ENCODE results near the gene IL9.

Gene IL9

DNA sequence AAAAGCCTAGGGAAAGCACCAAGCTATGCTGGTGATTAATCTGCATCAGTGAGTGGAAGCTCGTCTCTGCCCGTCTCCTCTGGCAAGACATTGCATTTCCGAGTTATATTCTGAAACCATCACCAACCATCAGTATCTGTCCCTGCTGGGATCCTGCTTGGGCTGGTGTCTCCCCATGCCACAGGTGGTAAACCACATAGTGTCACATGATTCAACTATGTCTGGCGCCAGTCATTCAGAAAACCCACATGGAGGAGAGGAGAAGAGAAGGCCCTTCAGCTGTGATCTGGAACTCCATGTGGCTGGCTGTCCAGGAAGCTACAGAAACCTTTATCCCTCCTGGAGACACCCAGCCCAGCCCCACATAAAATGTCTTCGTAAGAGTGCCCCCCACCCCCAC, 4.8 kb downstream of the IL9 start:
- DNase-seq = no peak

DNA sequence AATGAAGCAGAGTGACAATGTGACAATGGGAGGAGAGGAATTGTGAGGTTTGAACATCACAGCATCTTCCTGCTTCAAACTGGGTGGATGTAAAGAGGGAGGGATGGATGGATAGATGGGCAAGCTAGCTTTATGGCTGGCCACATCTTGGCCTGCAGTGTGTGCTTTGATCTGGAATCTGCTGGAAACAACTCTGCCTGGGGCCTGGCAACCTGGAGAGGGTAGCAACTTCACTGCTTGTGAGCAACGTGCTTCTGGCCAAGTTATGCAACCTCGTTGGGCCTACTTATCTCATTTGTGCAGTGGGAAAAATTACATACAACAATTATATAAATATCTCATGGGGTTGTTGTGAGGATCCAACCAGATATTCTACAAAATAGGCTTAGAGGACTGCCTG, 5.3 kb downstream of the IL9 start:
- DNase-seq = no peak

DNA sequence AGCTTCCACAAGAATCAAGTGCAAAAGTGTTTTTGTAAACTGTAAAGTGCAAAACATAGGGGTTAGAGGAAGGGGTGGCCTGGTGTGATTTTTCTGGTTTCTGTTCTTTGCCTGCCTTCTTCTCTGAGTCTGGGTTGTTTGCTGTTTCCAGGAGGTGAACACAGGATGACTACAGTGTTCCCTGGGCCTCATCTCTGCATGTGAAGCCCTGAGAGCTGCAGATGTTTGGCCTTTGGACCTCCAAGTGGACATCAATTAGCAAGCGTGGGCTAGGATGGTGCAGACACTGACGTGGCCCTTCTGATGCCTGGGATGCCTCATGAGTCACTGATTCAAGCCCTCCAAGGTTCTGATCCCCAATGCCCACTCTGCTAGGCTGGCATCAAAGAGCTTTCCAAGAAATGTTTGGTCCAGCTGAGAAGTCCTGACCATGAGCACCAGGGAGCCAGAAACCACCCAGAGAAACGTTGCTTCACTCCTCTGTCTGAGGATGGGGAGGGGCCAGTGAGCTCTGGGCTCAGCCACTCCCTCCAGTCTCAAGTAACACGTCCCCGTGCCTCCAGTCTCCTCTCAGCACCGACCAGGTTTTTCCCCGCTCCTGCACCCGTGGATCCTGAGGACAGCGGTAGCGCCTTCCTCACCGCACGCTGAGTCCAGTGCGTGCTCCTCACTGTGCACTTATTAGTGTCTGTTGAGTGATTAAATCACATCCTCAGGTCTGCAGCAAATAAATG, 7.6 kb downstream of the IL9 start:
- no peak for DNase-seq

DNA sequence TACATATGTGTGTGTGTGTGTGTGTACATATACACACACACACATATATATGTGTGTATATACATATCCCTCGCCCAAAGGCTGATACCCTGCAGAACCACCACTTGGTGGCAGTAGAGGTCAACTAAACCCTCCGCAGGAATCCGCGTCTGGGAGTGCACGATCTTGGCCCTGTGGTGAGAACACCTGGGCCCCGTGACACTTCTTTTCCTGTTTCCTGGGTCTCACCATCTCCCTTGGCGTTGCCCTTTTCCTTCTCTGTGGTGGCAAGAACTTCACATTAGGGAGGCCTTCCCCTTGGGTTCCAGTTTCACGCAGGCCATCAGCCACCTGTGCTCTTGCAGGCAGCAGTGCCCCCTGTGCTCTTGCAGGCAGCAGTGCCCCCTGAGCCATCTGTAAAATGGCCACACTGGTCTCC, 8.2 kb downstream of the IL9 start:
- DNase-seq = peak; percentile 55

DNA sequence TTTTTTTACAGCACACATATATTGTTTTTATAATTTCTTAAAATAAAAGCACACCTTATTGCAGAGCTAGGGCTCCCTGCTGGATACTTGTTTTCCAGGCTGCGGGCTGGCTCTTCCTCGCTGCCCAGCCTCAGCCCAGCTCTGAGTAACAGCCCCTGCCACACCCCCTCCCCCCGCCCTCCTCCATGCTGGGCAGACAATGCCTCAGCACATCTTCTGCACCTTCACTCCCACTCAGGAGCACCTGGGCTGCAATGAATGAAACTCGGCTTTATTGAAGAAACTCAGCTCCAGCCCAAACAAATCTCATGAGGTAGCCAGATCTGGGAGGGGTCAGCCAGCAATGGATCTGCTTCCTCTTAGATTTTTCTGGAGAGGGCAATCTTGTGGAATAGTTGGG, 9.5 kb downstream of the IL9 start:
- no peak for DNase-seq

DNA sequence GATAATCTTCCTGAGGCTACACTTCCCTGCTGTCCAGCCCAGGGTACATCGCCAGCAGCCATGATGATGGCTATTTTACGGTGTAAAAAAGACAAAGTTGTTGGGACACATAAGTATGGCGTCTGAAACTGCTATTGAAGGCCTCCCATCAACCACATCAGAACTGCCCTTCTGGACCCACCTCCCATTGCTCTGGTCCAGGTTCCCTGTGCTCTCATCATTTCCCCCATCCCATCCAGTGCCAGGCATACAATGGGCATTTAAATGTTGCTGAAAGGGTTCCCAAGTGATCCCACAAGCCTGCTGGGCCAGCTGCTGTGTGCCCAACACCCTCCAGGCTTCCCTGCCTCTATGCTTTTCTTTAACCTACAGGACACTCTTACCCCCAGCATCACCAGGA, 10.6 kb downstream of the IL9 start:
- no peak for DNase-seq

DNA sequence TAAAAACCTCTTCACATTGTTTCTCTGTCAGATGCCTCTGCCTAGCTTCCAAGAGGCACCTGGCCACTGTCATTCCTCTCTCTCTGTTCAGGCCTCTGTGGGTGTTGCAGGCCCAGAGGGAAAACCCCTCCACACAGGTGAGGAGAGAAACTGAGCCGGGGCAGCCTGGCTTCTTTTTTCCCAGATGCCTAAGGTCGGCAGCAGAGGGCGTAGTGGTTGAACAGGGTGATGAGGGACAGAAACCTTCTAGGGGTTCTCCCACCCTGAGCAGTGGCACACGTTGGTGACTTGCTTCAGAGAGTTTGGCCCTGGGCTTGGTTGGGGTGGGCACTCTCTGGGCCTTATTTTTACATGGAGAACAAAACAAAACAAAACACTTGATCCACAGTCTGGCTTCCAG, 12.2 kb downstream of the IL9 start:
- no peak for DNase-seq

DNA sequence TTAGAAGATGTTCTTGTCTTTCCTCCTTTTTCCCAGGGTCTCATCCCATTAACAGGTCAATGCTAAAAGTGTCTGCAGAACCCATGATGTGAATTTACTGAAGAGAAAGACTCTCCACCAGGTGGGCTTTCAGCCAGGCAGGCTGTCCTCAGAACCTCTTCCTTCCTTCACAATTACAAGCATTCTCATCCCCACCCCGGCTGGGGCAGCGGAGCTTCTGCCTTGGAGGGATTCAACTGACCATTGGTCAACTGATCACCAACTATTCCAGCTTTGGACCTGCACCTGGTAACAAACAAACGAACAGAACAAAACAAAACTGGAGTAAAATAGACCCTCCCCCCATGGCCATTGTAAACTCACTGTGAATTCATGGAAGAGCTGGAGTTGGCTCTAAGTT, 12.6 kb downstream of the IL9 start:
- no peak for DNase-seq

DNA sequence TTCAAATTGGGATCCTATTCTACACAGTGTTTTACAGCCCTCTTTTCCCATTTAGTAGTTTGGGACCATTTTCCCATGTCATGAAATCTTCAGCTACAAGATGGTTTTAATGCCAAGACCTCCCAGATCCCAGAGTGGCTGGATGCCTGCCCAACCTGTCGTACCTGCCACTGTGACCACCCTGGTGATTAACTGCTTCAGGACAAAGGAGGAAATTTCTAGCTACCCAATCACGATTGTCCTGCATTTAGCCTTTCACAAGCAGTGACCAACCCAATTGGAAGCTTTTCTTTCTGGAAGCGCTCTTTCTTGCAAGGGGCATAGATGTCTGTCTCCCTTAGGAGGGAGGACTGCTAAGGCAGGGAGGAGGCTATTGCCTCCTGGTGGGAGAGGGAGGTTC, 13.8 kb downstream of the IL9 start:
- no peak for DNase-seq

DNA sequence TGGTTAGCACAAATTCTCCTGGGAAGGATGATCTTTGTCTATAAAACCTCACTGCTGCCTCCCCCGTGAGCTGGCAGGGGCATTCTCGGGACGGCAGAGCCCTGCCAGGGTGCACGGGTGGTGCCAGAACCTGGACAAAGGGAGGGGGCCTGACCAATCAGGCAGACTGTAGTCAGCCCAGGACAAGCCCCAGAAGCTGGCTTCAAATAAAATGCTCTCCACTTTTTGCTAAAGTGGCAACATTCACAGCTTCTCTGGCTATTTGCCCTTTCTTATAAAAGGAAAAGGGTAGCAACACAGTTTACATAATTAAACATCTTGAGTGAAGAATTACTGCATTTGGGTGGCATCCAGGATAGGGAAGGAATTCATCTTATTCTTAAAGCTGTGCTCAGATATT, 14.4 kb downstream of the IL9 start:
- DNase-seq = no peak

DNA sequence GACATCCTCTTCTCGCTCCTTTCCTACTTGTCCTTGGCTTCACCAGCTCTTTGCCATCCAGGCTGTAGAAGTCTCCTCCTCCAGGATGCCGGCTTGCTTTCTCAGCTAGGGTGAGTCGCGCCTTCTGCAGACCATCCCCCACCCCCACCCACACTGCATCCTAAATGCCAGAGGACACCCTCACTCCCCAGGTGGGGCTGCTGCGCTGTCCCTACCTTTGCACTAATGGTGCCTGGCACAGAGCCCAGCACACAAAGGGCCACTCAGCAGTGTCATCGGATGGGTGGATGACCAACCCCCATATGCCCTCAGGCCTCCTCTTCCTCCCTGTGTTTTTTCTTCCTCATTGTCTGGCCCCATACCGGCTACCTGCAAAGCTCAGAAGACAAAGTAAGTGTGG, 14.8 kb downstream of the IL9 start:
- no peak for DNase-seq

DNA sequence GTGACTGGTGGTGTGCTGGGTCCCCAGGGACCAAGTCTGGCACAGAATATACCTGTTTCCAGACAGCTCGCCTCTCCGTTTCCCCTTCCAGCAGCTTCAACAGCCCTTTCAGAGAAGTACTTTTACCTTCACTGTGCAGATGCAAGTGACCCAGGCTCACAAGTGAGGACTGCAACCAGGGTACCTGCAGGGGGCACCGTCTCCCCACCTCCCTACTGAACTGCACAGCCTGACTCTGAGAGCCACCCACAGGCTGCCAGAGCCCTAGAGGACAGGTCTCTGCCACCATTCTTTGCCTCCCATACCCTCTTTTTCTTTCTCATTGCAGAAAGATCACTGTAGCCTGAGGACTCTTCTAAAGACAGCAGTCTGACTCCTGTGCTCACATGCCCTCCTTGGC, 15.4 kb downstream of the IL9 start:
- DNase-seq = no peak

DNA sequence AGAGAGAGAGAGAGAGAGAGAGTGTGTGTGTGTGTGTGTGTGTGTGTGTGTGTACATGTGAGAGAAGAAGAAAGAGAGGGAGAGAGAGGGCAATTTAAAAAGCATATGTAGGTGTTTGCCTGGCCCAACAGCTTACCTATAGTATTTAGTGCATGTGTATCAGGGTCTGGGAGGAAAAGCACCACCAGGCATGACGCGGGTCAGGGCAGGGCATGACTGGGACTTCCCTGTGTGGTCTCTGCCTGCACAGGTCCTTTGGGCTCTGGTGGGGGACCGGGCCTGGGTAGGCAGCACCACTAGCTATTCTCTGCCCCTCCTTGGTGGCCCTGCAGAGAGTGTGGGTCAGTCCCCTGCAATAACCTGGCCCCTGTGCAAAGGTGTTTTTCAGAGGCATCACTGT, 16.1 kb downstream of the IL9 start:
- DNase-seq = no peak

DNA sequence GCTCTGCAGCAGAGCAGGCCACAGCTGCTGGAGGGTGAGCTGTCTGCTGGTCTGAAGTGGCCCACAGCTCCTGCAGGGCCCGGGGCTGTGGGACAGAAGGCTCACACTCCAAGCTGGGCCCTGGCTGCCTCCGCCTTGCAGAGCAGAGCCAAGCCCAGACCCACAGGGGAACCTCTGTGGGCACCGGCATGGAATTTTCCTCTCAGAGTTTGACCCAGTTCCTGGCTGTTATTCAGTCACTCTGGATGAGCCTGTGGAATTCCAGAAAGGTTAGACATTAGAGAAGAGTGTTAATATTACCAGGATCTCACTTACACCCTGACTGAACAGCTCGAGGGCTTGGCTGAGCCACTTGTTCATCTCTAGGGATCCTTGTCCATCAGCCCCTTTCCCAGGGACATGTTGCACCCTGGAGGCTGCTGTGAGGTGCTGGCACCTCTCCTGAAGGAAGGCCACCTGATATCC, 17.5 kb downstream of the IL9 start:
- DNase-seq = no peak

DNA sequence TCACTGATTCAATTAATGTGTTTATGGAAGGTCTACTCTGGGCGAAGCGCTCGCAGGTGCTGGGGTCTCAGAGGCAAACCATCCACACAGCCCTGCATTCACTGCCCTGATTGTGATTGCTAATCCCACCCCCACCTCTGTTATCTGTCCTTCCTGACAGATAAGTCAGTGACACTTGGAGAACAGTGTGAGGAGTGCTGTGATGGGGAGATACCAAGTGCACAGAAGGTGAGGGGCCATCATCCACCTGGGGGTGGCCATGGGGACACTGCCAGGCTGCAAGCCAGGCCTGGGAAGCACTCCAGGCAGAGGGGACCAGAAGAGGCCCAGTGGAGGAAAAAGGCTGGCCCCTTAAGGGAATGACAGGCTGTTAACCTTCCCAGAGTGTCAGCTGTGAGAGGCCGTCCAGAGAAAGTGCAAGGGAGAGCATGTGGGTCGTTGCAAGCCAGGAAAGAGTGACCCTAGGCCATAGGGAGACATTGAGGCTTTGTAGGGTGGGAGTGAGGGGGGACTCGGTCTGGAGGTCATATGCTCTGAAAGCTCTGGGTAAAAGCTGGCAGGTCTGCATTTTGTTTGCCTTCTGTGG, 18.0 kb downstream of the IL9 start:
- DNase-seq = no peak

DNA sequence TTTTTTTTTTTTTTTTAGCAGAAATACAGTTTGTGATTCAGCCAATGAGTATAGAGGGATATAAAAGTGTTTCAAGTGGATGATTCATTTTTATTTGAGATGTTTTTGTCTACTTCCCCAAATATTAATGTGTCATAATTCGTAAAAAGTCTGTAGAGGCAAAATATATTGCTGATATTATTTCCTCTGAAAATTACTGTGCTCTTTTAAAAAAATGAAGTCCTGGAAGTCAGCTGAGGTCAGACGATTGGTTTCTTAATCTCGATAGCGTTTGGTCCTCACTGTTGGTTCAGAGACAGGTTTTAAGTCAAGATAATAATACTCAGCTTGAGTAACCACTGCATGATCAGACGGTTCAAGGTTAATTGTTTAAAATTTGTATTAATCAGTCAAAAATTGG, 19.5 kb downstream of the IL9 start:
- DNase-seq = no peak

DNA sequence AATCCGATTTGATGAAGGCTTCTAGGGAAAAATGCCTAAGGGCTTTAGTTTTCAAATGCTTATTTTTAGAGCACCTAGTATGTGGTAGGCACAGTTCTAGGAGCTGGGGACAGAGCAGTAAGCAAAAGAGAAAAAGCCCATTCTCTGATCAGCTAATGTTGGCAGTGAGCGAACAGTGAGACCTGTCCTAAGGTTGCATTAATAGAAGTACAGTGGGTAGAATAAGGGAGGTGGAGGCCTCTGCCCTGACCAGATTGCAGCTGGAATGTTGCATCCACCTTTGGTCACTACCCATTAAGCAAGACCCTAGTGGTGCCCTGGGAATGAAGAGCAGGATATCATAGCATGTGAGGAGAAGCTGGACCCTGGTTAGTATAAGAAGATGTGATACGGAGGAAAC, 20.1 kb downstream of the IL9 start:
- no peak for DNase-seq

DNA sequence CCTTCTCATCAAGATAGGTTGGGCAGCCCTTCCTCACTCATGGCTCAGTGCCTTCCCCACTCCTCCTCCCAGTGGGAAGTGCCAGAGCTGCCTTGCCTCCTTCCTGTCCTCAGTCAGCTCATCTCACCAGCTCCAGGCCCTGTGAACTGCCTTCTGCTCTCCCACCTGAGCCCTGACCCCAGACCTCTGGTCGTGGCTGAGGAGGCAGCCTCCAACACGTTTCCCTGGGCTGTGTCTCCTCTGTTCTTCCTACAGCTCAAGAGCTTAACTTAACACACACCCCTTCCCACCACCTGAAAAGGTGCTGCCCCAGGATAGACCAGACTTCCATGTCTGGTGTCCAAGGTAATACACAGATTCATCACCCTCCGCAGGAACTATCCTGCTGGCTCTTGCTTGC, 21.2 kb downstream of the IL9 start:
- DNase-seq = no peak

DNA sequence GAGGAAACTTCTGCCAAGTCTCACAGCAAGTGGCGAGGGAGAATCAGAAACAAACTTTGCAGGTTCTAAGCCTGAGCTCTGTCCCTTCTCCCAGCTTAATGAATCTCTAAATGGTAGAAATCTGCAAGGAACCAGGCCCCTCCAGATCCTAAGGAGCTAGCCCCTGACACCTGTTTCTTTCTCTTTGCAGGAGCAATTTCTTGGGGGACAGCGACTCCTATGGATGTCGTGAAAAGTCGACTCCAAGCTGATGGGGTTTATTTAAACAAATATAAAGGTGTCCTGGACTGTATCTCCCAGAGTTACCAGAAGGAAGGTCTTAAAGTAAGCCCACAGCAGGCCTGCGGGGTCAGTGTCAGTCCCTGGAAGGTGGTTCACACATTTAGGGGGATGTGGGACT, 21.8 kb downstream of the IL9 start:
- DNase-seq = no peak

DNA sequence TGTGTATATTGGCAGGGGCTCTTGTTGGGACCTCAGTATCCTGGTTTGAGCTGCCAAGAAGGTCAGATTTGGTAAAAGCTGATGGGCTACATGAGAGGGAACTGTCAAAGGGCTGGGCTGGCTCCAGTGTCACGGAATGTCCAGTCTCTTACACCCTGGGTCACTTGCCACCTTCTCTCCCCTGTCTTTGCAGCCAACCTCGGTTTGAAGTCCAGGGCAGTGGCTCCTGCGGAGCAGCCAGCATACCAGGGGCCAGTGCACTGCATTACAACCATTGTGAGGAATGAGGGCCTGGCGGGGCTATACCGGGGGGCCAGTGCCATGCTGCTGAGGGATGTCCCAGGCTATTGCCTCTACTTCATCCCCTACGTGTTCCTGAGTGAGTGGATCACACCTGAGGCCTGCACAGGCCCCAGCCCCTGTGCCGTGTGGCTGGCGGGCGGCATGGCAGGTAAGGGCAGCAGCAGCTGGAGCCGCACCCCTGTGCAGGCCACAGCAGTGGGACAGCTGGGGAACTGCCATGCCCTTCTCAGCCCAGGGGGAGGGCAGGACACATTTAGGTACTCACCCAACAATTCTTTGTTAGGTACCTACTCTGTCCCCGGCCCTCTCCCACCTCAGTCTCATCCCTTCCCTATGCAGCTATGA, 24.2 kb downstream of the IL9 start:
- no peak for DNase-seq

DNA sequence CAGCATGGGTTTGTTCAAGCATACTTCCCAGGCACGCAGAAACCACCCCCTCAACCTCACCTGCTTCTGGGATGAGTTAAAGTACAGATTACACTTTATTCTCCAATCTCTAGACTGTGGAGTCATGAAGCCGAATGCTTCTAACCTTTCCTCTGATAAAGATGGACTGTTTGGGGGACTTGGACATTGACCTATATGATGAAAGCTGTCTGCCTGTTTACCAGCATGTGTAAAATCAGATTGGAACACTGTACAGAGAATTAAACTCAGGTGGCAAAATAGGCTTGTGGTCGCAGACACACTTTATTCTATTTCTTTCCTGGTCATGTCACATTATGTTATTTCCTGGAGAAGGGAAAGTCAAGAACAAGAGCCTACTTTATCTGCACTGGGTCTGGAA, 25.7 kb downstream of the IL9 start:
- DNase-seq = no peak

DNA sequence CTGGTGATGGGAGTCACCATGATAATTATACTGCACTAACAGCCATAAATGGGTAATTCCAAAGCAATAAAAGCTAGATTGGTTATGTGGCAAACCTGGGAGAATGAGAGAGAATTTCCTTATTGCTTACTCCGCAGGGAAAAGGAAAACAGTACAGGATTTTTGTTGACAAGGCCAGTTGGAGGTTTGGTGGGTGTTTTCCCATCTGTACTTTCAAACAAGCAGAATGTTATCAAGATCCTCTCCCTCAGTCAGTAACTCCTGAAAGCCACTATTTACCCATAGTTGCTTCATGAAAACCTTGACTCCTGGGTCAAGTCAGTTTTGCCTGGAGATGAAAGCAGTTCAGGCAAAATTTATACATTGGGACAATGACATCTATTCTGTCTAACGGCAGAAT, 26.4 kb downstream of the IL9 start:
- DNase-seq = no peak

DNA sequence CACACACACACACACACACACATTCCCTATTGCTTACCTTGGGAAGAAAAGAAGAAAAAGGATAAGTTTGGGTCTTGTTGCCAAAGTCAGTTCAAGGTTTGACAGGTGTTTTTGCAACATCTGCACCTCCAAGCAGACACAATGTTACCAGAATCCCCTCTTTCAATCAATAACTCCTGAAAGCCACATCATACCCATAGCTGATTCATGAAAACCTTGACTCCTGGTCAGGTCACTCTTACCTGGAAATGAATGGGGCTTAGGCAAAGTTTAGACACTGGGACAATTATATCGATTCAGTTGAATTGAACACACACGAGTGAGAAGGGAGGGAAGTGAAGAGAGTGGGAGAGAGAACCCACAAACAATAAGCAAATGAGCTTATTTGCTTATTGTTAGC, 27.0 kb downstream of the IL9 start:
- no peak for DNase-seq

DNA sequence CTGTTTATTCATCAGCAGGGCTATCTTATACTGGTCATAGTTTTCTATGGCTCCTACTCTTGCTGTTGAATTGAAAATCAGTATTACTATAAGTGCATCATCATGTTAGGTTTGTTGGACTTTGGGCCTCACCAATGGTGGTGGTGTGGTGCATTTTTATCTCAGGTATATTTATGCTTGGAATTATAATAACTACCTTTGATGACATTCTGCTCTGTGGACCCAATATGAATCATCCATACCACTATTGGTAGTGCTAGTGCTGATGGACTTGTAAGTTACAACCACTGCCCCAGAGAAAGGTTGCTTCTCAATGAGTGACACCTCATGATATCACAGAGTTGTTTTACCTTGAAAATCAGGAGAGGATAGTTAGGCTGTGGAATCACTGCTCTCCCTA, 28.0 kb downstream of the IL9 start:
- no peak for DNase-seq

DNA sequence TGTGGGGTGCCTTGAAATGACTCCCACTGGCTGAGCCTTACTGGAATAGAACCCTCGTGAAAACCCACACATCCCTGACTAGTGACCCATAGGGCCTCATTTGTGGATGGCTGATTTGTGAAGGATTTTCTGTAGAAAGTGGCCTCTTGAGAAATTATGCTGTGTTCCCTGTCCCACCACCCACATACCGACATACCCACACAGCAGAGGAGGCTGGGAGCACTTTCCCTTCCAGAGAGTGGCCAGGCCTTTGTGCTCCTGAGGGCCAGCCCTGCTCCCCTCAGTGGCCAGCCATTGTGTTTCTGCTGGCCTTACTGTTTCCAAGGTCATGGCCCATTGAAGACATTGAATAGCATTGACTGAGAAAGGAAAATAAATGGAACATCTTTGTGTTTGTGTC, 29.6 kb downstream of the IL9 start:
- DNase-seq = no peak

All from SHP77 treated with DMSO at 0.1 percent for 48 hours (cell line).